ENCODE results near the gene ERG. TPM values are rescaled to one million over a fixed set of nuclear protein-coding genes. Genes with fewer than 3 reads are reported as not detected.

Gene ERG
- total and polyA plus RNA-seq, 9 of the 15 experiments (the other 6 are each of a cell fraction or from before 2014, with no cell fraction given) = 0.06 TPM; not detected in 8

GRCh38 chr21:38505654-38506523 is 7.6 kb upstream of the ERG start (continued):
- TF ChIP-seq, protein P1, sequence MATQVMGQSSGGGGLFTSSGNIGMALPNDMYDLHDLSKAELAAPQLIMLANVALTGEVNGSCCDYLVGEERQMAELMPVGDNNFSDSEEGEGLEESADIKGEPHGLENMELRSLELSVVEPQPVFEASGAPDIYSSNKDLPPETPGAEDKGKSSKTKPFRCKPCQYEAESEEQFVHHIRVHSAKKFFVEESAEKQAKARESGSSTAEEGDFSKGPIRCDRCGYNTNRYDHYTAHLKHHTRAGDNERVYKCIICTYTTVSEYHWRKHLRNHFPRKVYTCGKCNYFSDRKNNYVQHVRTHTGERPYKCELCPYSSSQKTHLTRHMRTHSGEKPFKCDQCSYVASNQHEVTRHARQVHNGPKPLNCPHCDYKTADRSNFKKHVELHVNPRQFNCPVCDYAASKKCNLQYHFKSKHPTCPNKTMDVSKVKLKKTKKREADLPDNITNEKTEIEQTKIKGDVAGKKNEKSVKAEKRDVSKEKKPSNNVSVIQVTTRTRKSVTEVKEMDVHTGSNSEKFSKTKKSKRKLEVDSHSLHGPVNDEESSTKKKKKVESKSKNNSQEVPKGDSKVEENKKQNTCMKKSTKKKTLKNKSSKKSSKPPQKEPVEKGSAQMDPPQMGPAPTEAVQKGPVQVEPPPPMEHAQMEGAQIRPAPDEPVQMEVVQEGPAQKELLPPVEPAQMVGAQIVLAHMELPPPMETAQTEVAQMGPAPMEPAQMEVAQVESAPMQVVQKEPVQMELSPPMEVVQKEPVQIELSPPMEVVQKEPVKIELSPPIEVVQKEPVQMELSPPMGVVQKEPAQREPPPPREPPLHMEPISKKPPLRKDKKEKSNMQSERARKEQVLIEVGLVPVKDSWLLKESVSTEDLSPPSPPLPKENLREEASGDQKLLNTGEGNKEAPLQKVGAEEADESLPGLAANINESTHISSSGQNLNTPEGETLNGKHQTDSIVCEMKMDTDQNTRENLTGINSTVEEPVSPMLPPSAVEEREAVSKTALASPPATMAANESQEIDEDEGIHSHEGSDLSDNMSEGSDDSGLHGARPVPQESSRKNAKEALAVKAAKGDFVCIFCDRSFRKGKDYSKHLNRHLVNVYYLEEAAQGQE (IDR thresholded peaks at IDR 0.05; ENCODE audit: borderline replicate concordance) = peak; percentile 46; the same call in 1 of the 2 replicates
- TF ChIP-seq, protein P1 (CRISPR knock-in tag; IDR thresholded peaks at IDR 0.05; ENCODE audit: low read depth) = no peak
- TF ChIP-seq RAD21 (CRISPR knock-in tag; conservative IDR thresholded peaks at IDR 0.05 in 1 of 2, IDR thresholded peaks at IDR 0.05 in 1 of 2) (peak; percentile 59 to 77), DEAF1 (CRISPR knock-in tag; IDR thresholded peaks at IDR 0.05) (0 out of 2 replicates have a peak, but pooled peaks have one; percentile 31), SMAD1 (IDR thresholded peaks at IDR 0.05; ENCODE audit: low read depth, low read length, partially characterized antibody) (no peak)
